PC-3 (cell line): ENCODE results near the gene CASP8AP2. TPM values are rescaled to one million over a fixed set of nuclear protein-coding genes. Genes with fewer than 3 reads are reported as not detected.

Source experiments
- ATAC-seq: fragments of 200-7000 bp; cut with Tn5 transposase; 2 replicates; pipeline ENCODE4 v1.9.1; 2020; ENCODE audit warnings: mild to moderate bottlenecking, moderate library complexity
- BruUV-seq: library from RNA; stranded (reverse); fragments of 400-500 nt; replicated peaks from 2 replicates; lab custom pipeline; 2021; lab: Mats Ljungman, UMichigan
- CTCF ChIA-PET: fragments of 300-600 bp; sonication (Branson Sonifier 250); formaldehyde crosslinking; loops from one replicate; lab custom pipeline; 2022; ENCODE audit warnings: antibody characterized with exemption; lab: Charles Lee
- POLR2A ChIA-PET: fragments of 300-600 bp; sonication (Branson Sonifier 250); formaldehyde crosslinking; loops from one replicate; lab custom pipeline; 2022; ENCODE audit warnings: antibody characterized with exemption; ENCODE audit not compliant: unreplicated experiment; lab: Charles Lee
- DNase-seq: peaks from one replicate; pipeline ENCODE4 v3.0.0-alpha.2; 2015
- H2AFZ ChIP-seq: fragments of 300-600 bp; sonication (generic); 2 replicates; pipeline ENCODE4 v1.6.0; 2016; ENCODE audit warnings: antibody characterized with exemption, low read length
- H3F3A ChIP-seq: fragments of 300-600 bp; sonication (generic); one replicate; pipeline ENCODE4 v1.6.0; 2017; ENCODE audit warnings: antibody characterized with exemption, low read length, control low read depth, mild to moderate bottlenecking; ENCODE audit not compliant: unreplicated experiment
- H3K27ac ChIP-seq: fragments of 300-600 bp; sonication (generic); 2 replicates; pipeline ENCODE4 v1.5.1; 2016; ENCODE audit warnings: mild to moderate bottlenecking, low read length
- H3K27me3 ChIP-seq: fragments of 300-600 bp; sonication (generic); 2 replicates; pipeline ENCODE4 v1.6.1; 2016; ENCODE audit warnings: low read length, mixed read lengths
- H3K36me3 ChIP-seq: fragments of 300-600 bp; sonication (generic); 2 replicates; pipeline ENCODE4 v1.6.1; 2016; ENCODE audit warnings: low read depth, mixed run types, low read length, mixed read lengths
- H3K4me1 ChIP-seq: fragments of 300-600 bp; sonication (generic); 2 replicates; pipeline ENCODE4 v1.5.1; 2016; ENCODE audit warnings: low read length; ENCODE audit not compliant: insufficient read depth
- H3K4me2 ChIP-seq: fragments of 300-600 bp; sonication (generic); 2 replicates; pipeline ENCODE4 v1.6.0; 2016; ENCODE audit warnings: low read length
- H3K4me3 ChIP-seq: fragments of 300-600 bp; sonication (generic); 2 replicates; pipeline ENCODE4 v1.5.1; 2016; ENCODE audit warnings: mild to moderate bottlenecking, low read length, mixed read lengths
- H3K79me2 ChIP-seq: fragments of 300-600 bp; sonication (generic); 2 replicates; pipeline ENCODE4 v1.6.1; 2017; ENCODE audit warnings: low read length, mixed read lengths
- H3K9ac ChIP-seq: fragments of 300-600 bp; sonication (generic); 2 replicates; pipeline ENCODE4 v1.6.0; 2016; ENCODE audit warnings: mild to moderate bottlenecking, low read length
- H3K9me2 ChIP-seq: fragments of 300-600 bp; sonication (generic); replicated peaks from 2 replicates; pipeline ENCODE4 v1.6.1; 2016; ENCODE audit warnings: mixed run types, low read length, mixed read lengths
- H3K9me3 ChIP-seq: fragments of 300-600 bp; sonication (generic); 2 replicates; pipeline ENCODE4 v1.6.1; 2016; ENCODE audit warnings: low read length, mixed read lengths
- H4K20me1 ChIP-seq: fragments of 300-600 bp; sonication (generic); 2 replicates; pipeline ENCODE4 v1.6.1; 2016; ENCODE audit warnings: low read length, mixed read lengths
- CTCF ChIP-seq: fragments of 300-600 bp; sonication (generic); conservative IDR thresholded peaks from 2 replicates; pipeline ENCODE4 v1.5.1; 2017; ENCODE audit warnings: antibody characterized with exemption, low read depth, mild to moderate bottlenecking, low read length
- EZH2 ChIP-seq: fragments of 300-600 bp; sonication (generic); IDR thresholded peaks from one replicate; pipeline ENCODE4 v1.6.1; 2017; ENCODE audit warnings: antibody characterized with exemption, mild to moderate bottlenecking, low read length; ENCODE audit not compliant: unreplicated experiment
- EZH2phosphoT487 ChIP-seq: fragments of 300-600 bp; sonication (generic); IDR thresholded peaks from 2 replicates; pipeline ENCODE4 v1.6.1; 2018; ENCODE audit warnings: mild to moderate bottlenecking, antibody characterized with exemption, low read length, borderline replicate concordance
- intact Hi-C: fragments of 100-400 bp; cut with micrococcal nuclease; formaldehyde crosslinking; loops from 2 replicates; pipeline ENCODE4 v1.9.0; 2023
- total RNA-seq: library from RNA; depleted of rRNA; stranded (reverse); fragments of >200 nt; gene quantifications from 2 replicates; pipeline ENCODE4 v1.2.3, GENCODE V29; 2014

Gene CASP8AP2
- total RNA-seq, 1 experiment from 2014 or later, result 6.6 TPM

DNA sequence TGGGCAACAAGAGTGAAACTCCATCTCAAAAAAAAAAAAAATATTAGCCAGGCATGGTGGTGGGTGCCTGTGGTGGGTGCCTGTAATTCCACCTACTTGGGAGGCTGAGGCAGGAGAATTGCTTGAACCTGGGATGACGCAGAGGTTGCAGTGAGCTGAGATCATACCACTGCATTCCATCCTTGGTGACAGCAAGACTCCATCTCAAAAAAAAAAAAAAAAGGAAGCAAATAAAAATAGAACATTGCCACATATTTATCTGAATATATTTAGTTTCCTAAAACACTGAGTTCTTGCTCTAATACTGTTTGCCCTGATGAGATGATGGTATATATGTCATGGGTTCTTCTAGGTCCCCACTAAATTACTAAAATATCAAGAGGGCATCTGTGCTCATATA is 28.4 kb downstream of the CASP8AP2 start:
- H3K36me3 ChIP-seq, result peaks cover 17% of the 10 kb centered on the region
- intact Hi-C loops, result no loop called here
- TF ChIP-seq EZH2, result no peak
- TF ChIP-seq EZH2phosphoT487, result no peak
- TF ChIP-seq CTCF, result no peak
- BruUV-seq, result no TSS peak
- H3K4me2 ChIP-seq, result no peak overlapping the region
- H2AFZ ChIP-seq, result no peak overlapping the region
- H3K9ac ChIP-seq, result no peak overlapping the region
- POLR2A ChIA-PET, result no interaction called here
- H3K27me3 ChIP-seq, result no peaks in the 10 kb centered on the region
- H3K9me2 ChIP-seq, result no peaks in the 10 kb centered on the region
- no peak overlapping the region for H3K4me3 ChIP-seq
- no peaks in the 10 kb centered on the region for H4K20me1 ChIP-seq
- no peaks in the 10 kb centered on the region for H3F3A ChIP-seq
- CTCF ChIA-PET, result no interaction called here
- H3K4me1 ChIP-seq, result no peaks in the 10 kb centered on the region
- ATAC-seq (no peak), DNase-seq (no peak)
- H3K9me3 ChIP-seq, result no peaks in the 10 kb centered on the region
- no peak overlapping the region for H3K27ac ChIP-seq
- H3K79me2 ChIP-seq, result no peaks in the 10 kb centered on the region

DNA sequence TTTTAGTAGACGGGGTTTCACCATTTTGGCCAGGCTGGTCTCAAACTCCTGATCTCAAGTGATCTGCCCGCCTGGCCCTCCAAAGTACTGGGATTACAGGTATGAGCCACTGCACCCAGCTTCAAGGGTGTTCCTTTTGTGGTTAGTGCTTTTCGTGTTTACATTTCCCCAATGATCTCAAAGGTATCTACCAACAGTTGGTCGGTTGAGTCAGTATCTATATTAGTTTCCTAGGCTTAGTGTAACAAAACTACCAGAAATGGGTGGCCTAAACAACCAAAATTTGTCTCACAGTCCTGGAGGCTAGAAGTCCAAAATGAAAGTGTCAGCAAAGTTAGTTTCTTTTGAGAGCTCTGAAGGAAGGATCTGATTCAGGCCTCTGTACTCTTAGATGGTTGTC is 30.1 kb downstream of the CASP8AP2 start:
- DNase-seq, result no peak
- TF ChIP-seq EZH2 (no peak), CTCF (no peak), EZH2phosphoT487 (no peak)
- Histone ChIP-seq H3K4me3 (no peak overlapping the region), H3K9ac (no peak overlapping the region), H4K20me1 (no peaks in the 10 kb centered on the region), H3K27ac (no peak overlapping the region), H3F3A (no peaks in the 10 kb centered on the region), H3K36me3 (peaks cover 21% of the 10 kb centered on the region), H2AFZ (no peak overlapping the region), H3K9me2 (no peaks in the 10 kb centered on the region), H3K9me3 (no peaks in the 10 kb centered on the region), H3K4me1 (no peaks in the 10 kb centered on the region), H3K27me3 (no peaks in the 10 kb centered on the region), H3K4me2 (no peak overlapping the region), H3K79me2 (no peaks in the 10 kb centered on the region)
- CTCF ChIA-PET, result no interaction called here
- BruUV-seq, result no TSS peak
- POLR2A ChIA-PET, result no interaction called here
- intact Hi-C loops, result no loop called here
- no peak for ATAC-seq

DNA sequence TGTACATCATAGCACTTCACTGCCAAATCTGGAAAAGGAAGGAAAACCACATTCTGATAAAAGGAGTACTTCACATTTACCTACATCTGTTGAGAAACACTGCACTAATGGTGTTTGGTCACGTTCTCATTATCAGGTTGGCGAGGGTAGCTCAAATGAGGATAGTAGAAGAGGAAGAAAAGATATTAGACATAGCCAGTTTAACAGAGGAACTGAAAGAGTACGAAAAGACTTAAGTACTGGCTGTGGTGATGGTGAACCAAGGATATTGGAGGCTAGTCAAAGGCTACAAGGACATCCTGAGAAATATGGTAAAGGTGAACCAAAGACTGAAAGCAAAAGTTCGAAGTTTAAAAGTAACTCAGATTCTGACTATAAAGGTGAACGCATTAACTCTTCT is 32.6 kb downstream of the CASP8AP2 start:
- no peaks in the 10 kb centered on the region for H3K9me3 ChIP-seq
- CTCF ChIA-PET, result no interaction called here
- BruUV-seq, result no TSS peak
- H4K20me1 ChIP-seq, result no peaks in the 10 kb centered on the region
- ATAC-seq, result no peak
- no peaks in the 10 kb centered on the region for H3K27me3 ChIP-seq
- H3K4me2 ChIP-seq, result no peak overlapping the region
- H3K36me3 ChIP-seq, result peaks cover 28% of the 10 kb centered on the region
- DNase-seq, result no peak
- no peak overlapping the region for H2AFZ ChIP-seq
- POLR2A ChIA-PET, result no interaction called here
- H3K9me2 ChIP-seq, result no peaks in the 10 kb centered on the region
- no peaks in the 10 kb centered on the region for H3K79me2 ChIP-seq
- intact Hi-C loops, result no loop called here
- H3K9ac ChIP-seq, result no peak overlapping the region
- H3K27ac ChIP-seq, result no peak overlapping the region
- no peaks in the 10 kb centered on the region for H3F3A ChIP-seq
- no peak overlapping the region for H3K4me3 ChIP-seq
- TF ChIP-seq EZH2 (no peak), EZH2phosphoT487 (no peak)
- no peaks in the 10 kb centered on the region for H3K4me1 ChIP-seq
